GM15510 (cell line): ENCODE measurements around the gene XIRP2.

Experiments
- POLR2A ChIP-seq: IDR thresholded peaks from 3 replicates; pipeline ENCODE4 v1.6.1; 2011; ENCODE audit warnings: borderline replicate concordance; ENCODE audit not compliant: insufficient read length; ENCODE audit errors: extremely low read depth

The XIRP2 gene

DNA sequence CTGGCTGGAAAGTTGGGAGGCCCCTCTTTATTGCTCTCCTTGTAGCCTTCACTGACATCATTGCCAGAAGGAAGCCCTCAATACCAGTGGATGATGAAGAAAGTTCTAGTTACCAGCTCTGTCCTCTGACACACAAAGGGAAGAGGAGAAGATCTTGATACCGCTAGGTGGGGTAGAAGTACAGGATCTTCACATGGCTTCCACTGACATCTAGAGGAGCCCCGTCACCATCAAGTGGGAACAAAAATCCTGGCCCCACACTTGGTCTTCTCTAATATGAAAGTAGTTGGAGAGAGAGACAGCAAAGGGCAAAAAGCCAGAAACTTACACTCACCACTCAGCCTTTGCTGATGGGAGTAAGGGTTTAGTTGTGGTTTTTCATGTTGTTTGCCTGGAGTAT is 12.4 kb downstream of the XIRP2 start:
- TF ChIP-seq POLR2A: no peak

- TF ChIP-seq POLR2A: no peak
Measured at GRCh38 chr2:166901336-166901735, 13.1 kb downstream of the XIRP2 start.

DNA sequence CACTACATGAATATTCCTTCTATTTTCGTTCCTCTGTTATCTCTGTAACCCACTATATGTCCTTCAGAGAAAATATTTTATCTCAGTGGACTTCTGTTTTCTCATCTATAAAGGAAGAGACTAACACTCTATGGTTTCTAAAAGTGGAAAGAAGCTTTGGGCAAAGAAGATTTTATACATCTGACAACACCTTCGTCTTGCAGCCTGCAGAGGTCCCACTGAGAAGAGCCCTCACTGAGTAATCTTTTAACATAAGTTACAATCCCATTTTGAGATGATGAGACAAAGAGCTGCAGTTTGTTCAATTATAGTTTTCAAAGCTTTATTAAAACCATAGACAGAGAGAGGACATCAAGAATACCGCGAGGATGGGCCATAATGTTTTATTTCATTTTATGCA is 28.7 kb downstream of the XIRP2 start:
- no peak for TF ChIP-seq POLR2A

DNA sequence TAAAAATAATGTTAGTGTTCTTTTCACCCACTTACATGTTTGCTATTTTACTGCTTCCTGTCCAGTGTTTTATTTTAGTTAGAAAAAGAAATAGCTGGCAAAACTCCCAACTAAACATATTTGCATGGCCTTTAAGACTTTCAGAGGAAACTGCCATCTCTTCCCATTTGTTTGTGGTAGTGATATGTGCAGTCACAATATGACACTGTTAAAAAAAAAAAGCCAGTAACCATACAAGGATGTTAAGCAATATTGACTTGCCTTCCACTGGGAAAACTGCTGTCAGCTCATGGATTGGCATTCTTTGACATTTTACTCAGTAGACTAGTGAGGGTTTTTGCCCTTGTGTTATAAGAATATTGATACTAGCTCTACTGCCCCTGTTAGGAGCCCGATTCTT is 29.1 kb downstream of the XIRP2 start:
- TF ChIP-seq POLR2A: no peak

GRCh38 chr2:166921261-166921896 is 33.1 kb downstream of the XIRP2 start:
- no peak for TF ChIP-seq POLR2A

DNA sequence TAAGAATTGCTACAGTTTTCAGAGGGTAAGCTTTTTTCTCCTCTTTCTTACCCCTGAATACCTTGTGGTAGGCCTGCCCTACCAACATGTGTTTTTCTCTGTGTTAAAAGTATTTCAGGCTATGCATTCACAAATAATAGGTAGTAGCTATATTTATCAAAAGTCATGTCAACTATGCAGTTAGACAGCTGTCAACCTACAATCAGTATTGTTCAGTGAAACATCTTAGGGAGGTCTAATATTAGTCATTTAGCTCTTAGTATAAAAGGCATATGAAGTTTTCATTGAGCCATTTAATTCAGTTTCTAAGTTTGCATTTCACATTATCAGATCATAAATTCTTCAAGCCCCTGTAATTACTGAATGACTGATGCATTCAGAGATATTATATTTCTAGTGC is 36.7 kb downstream of the XIRP2 start:
- TF ChIP-seq POLR2A: no peak

DNA sequence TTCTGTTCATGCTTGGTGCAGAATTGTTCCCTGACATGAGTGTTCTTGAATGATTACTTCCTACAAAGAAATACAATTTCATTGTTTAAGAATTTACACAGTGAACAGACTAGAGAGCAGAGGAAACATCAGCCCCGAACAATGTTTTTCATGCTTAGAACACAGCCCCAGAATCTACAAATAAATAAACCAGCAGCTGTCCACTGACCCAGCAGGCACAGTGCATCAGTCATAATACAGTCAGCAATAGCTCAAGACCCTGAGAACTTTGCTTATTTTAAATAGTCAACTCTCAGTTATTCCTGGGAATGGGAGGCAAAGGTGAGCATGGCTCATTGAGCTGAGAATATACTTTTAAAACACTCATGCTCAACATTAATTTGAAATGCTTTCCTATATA is 38.4 kb downstream of the XIRP2 start:
- TF ChIP-seq POLR2A: no peak

- no peak for TF ChIP-seq POLR2A
Measured at GRCh38 chr2:166932032-166932431, 43.8 kb downstream of the XIRP2 start.

DNA sequence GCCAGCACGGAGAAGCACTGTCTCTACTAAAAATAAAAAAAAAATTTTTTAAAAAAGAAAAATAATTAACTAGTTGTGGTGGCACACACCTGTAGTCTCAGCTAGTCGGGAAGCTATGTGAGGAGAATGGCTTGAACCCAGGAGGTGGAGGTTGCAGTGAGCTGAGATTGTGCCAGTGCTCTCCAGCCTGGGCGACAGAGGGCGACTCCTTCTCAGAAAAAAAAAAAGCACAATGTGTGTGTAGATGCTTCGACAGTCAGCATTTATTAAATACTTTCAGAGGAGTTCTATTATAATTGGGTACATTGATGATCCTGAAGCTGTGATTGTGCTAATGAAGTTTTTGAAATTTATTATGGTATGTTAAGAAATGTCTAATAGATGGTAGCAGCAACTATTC is 46.5 kb downstream of the XIRP2 start:
- no peak for TF ChIP-seq POLR2A

GRCh38 chr2:166942377-166942776 is 54.1 kb downstream of the XIRP2 start:
- no peak for TF ChIP-seq POLR2A

- no peak for TF ChIP-seq POLR2A
Measured at GRCh38 chr2:166944909-166945308, 56.6 kb downstream of the XIRP2 start.

DNA sequence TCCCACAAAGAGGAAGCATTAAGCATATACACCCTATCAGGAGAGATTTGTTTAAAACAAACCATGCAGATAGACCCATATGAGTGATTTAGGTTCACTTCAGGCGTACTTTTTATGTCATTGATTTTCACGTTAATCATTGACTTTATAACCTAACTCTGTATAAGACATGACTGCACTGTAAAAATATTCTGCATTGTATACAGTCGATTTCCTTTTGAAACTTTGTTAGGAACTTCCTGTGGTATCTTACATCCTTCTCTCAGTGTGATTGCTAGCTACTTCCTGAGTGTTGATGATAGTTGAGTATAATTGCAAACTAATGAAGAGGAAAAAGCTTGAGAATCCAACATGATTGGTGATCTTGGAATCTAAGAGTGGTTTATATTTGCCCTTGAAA is 69.4 kb downstream of the XIRP2 start:
- no peak for TF ChIP-seq POLR2A

DNA sequence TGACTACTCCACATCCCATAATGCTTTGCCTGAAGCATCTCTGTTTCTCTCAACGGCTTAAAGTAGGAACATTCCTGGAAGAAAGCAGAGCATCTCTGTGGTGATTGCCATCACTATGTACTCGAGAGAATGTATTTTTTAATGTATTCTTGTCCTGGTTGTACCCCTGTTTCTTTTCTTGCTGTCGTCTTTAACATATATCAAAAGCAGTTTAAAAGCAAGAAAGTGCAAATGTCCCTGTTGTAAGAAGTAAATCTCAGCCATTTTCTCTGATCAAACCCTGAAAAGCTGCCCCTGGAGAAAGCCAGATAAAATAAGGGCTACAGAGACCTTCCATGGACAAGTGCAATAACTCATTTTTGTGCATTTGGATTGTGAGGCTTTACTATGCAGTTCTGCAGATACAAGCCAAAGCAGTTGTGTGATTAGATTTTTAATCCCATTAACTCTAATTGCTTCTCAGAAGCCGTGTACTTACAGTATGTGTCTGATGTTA is 70.8 kb downstream of the XIRP2 start:
- no peak for TF ChIP-seq POLR2A

DNA sequence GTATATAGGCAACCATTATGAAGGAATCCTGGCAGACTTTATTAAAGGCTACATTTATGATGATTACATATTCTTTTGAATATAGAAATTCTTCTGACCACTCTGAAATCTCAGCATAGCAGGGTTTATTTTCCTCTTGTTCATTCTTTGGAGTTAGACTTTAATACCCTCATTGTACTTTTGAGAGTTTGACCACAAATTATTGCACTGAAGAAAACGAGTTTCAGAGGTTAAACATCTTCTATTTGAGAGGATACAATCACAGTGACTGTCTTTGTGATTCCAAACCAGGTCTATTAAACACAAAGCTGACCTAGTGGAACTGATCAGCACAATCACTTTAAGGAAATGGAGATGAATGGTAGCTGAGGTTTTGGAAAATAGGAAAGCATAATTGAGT is 71.3 kb downstream of the XIRP2 start:
- no peak for TF ChIP-seq POLR2A

DNA sequence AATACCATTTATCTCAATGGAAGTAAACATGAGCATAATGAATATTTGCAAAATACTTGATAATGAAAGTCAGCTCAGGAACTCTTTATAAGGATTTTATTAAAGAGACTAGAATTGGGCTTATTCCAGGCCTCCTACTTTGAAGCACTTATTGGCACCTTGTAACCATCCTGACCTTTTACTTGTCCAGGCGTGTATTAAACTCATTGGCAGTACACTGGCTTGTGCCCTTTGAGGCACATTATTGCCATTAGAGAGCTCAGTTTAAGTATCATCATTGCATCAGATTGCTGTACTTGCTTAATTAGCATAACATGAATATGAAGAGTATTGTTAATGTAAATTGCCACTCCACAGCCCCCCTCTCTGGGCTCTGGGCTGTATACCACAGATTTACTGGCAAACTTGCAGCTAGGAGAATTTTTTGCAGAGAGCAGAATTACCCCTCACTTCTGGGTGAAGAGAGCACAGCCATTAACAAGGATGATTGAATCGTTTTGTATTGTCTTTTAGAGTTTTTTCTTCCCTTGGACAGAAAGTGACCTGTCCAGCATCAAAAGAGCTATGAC is 72.5 kb downstream of the XIRP2 start:
- TF ChIP-seq POLR2A: no peak

DNA sequence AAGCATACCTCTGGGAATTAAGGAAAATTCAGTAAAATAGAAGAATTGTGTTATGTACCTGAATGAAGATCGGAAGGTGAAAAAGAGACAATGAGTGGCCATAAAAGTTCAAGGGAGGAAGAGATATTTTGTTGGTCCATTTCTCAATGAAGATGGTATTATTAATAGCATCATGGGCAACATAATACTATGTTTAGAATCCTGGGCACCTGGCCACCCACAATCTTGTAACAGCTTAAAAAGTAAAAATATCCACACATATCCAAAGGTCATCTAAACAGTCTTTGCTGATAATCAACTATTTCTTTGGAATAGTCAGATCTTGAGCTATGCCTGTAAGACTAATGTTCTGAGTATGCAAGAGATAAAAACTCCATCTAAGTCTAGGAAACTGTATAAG is 73.7 kb downstream of the XIRP2 start:
- no peak for TF ChIP-seq POLR2A
